ENCODE results near the gene CCND3.

DNA sequence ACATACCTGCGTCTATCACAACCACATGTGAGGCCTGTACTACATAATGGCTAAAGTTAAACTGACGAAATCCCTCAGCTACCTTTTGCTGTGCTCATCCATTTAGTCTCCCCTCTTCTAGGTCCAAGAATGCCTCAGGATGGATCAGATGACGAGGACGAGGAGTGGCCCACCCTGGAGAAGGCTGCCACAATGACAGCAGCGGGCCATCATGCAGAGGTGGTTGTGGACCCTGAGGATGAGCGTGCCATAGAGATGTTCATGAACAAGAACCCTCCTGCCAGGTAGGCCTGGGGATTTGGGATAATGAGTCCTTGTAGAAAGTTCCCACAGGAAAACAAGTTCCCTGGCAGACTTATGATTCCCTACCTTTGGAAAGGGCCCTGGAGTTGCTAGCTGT lies 14.4 kb downstream of the CCND3 start:
- TF ChIP-seq, protein P1, sequence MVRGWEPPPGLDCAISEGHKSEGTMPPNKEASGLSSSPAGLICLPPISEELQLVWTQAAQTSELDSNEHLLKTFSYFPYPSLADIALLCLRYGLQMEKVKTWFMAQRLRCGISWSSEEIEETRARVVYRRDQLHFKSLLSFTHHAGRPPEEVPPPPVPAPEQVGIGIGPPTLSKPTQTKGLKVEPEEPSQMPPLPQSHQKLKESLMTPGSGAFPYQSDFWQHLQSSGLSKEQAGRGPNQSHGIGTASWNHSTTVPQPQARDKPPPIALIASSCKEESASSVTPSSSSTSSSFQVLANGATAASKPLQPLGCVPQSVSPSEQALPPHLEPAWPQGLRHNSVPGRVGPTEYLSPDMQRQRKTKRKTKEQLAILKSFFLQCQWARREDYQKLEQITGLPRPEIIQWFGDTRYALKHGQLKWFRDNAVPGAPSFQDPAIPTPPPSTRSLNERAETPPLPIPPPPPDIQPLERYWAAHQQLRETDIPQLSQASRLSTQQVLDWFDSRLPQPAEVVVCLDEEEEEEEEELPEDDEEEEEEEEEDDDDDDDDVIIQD (CRISPR knock-in tag; IDR thresholded peaks at IDR 0.05; ENCODE audit: low read depth), result no peak
- TF ChIP-seq, protein P2, sequence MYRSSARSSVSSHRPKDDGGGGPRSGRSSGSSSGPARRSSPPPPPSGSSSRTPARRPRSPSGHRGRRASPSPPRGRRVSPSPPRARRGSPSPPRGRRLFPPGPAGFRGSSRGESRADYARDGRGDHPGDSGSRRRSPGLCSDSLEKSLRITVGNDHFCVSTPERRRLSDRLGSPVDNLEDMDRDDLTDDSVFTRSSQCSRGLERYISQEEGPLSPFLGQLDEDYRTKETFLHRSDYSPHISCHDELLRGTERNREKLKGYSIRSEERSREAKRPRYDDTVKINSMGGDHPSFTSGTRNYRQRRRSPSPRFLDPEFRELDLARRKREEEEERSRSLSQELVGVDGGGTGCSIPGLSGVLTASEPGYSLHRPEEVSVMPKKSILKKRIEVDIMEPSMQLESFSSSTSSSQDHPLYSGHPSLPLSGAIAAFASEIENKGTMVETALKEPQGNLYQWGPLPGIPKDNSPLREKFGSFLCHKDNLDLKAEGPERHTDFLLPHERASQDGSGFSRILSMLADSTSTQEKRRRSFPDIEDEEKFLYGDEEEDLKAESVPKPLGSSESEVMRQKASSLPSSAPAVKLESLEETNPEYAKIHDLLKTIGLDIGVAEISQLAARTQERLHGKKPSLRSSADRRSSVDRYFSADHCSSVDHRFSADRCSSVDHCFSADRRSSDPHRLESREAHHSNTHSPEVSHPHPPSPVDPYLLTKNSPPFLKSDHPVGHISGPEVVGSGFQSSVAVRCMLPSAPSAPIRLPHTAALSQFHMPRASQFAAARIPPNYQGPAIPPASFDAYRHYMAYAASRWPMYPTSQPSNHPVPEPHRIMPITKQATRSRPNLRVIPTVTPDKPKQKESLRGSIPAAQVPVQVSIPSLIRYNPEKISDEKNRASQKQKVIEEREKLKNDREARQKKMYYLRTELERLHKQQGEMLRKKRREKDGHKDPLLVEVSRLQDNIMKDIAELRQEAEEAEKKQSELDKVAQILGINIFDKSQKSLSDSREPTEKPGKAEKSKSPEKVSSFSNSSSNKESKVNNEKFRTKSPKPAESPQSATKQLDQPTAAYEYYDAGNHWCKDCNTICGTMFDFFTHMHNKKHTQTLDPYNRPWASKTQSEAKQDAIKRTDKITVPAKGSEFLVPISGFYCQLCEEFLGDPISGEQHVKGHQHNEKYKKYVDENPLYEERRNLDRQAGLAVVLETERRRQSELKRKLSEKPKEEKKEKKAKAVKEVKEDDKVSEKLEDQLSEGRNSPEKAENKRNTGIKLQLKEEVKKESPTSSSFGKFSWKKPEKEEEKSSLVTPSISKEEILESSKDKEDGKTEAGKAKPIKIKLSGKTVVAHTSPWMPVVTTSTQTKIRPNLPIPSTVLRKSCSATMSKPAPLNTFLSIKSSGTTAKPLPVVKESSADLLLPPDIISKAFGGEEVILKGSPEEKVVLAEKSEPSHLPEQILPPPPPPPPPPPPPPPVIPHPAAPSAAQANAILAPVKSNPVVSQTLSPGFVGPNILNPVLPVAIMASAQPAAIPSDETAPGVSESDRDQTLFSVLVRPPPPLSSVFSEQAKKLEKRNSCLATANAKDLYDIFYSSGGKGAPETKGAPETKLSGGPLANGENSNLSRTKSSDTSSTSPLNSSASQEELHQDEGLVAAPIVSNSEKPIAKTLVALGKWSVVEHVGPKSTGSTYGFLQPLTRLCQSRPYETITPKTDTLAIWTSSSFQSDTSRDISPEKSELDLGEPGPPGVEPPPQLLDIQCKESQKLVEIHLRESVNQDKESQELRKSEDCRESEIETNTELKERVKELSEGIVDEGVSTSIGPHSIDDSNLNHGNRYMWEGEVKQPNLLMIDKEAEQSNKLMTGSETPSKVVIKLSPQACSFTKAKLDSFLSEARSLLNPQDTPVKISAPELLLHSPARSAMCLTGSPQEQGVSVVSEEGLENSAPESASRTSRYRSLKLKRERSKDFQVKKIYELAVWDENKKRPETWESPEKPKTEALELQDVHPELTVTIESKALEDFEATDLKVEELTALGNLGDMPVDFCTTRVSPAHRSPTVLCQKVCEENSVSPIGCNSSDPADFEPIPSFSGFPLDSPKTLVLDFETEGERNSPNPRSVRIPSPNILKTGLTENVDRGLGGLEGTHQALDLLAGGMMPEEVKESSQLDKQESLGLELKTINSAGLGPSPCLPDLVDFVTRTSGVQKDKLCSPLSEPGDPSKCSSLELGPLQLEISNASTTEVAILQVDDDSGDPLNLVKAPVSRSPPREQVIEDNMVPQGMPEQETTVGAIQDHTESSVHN (CRISPR knock-in tag; IDR thresholded peaks at IDR 0.05), result no peak
- no peak for TF ChIP-seq ZNF557 (CRISPR knock-in tag; IDR thresholded peaks at IDR 0.05)
- no peak for TF ChIP-seq SP4 (CRISPR knock-in tag; IDR thresholded peaks at IDR 0.05)
- TF ChIP-seq POLR2A (IDR thresholded peaks at IDR 0.05; ENCODE audit: insufficient read depth in 1 of 2, low read depth in 2 of 2, low read length in 2 of 2), result no peak
- TF ChIP-seq ZFP37 (CRISPR knock-in tag; IDR thresholded peaks at IDR 0.05; ENCODE audit: borderline replicate concordance), result no peak
- TF ChIP-seq HNRNPK (IDR thresholded peaks at IDR 0.05; ENCODE audit: low read depth, low read length, poor library complexity, severe bottlenecking), result no peak
- TF ChIP-seq ZFP36 (IDR thresholded peaks at IDR 0.05; ENCODE audit: borderline replicate concordance, low read depth, low read length, partially characterized antibody), result no peak
- TF ChIP-seq NFYB (CRISPR knock-in tag; IDR thresholded peaks at IDR 0.05), result no peak
- no peak for TF ChIP-seq ZNF552 (CRISPR knock-in tag; IDR thresholded peaks at IDR 0.05; ENCODE audit: borderline replicate concordance)
